Measurements from ENCODE around the gene UNKL.

Gene UNKL

GRCh38 chr16:1378804-1379303, 35.6 kb downstream of the UNKL start:
- ChIA-PET POLR2A (interaction anchor here (0.6 to 1.8 kb wide), 5 partner anchors 9 to 42 kb away, joined by 3 to 6 read pairs (median 3); partner anchors contain the start of gene UQCC4), CTCF (interaction anchor here (1.6 to 5.4 kb wide), 2 partner anchors 10 to 15 kb away, joined by 6 to 37 read pairs; no protein-coding TSS in a partner anchor)
- TF ChIP-seq CTCF (IDR thresholded peaks at IDR 0.05; ENCODE audit: insufficient read depth, low read length, missing control alignments) = no peak
- H3K4me3 ChIP-seq (ENCODE audit: low read depth, low read length) = peak overlapping the region; percentile 59
- peak; percentile 7 for DNase-seq (ENCODE audit: low read depth, low spot score)

GRCh38 chr16:1378087-1378803, 36.3 kb downstream of the UNKL start:
- DNase-seq (ENCODE audit: low read depth, low spot score) = no peak
- peak overlapping the region; percentile 59 for H3K4me3 ChIP-seq (ENCODE audit: low read depth, low read length)
- TF ChIP-seq CTCF (IDR thresholded peaks at IDR 0.05; ENCODE audit: insufficient read depth, low read length, missing control alignments) = no peak
- ChIA-PET POLR2A (interaction anchor here (0.6 to 1.8 kb wide), 5 partner anchors 9 to 42 kb away, joined by 3 to 6 read pairs (median 3); partner anchors contain the start of gene UQCC4), CTCF (interaction anchor here (1.6 to 5.4 kb wide), 2 partner anchors 9 to 15 kb away, joined by 6 to 37 read pairs; no protein-coding TSS in a partner anchor)

- H3K4me3 ChIP-seq (ENCODE audit: low read depth, low read length) = no peak overlapping the region
- ChIA-PET CTCF (interaction anchor here (1.6 to 5.4 kb wide), 2 partner anchors 8 to 14 kb away, joined by 6 to 37 read pairs; no protein-coding TSS in a partner anchor), POLR2A (interaction anchor here (0.5 to 1.8 kb wide), 3 partner anchors 8 to 1329 kb away, joined by 3 to 6 read pairs (median 3); partner anchors contain the start of gene UQCC4)
- no peak for TF ChIP-seq CTCF (IDR thresholded peaks at IDR 0.05; ENCODE audit: insufficient read depth, low read length, missing control alignments)
- DNase-seq (ENCODE audit: low read depth, low spot score) = no peak
These were observed 37.0 kb downstream of the UNKL start for GRCh38 chr16:1377406-1378010.

GRCh38 chr16:1375741-1376410, 38.6 kb downstream of the UNKL start:
- POLR2A ChIA-PET = no interaction called here
- no peak overlapping the region for H3K4me3 ChIP-seq (ENCODE audit: low read depth, low read length)
- no peak for DNase-seq (ENCODE audit: low read depth, low spot score)
- no peak for TF ChIP-seq CTCF (IDR thresholded peaks at IDR 0.05; ENCODE audit: insufficient read depth, low read length, missing control alignments)
- CTCF ChIA-PET = interaction anchor here (1.8 kb wide), 1 partner anchor 13 kb away, joined by 10 read pairs; no protein-coding TSS in a partner anchor

GRCh38 chr16:1375298-1375640, 39.2 kb downstream of the UNKL start:
- POLR2A ChIA-PET = no interaction called here

More at GRCh38 chr16:1375298-1375640, 39.2 kb downstream of the UNKL start:
- CTCF ChIA-PET = interaction anchor here (0.9 to 1.8 kb wide), 2 partner anchors 10 to 12 kb away, joined by 4 to 10 read pairs; no protein-coding TSS in a partner anchor
- no peak for TF ChIP-seq CTCF (IDR thresholded peaks at IDR 0.05; ENCODE audit: insufficient read depth, low read length, missing control alignments)
- DNase-seq (ENCODE audit: low read depth, low spot score) = no peak
- H3K4me3 ChIP-seq (ENCODE audit: low read depth, low read length) = no peak overlapping the region
